Ishikawa (cell line): ENCODE measurements around the gene C6orf132.

Experiments
- CEBPB ChIP-seq: IDR thresholded peaks from 2 replicates; pipeline ENCODE4 v1.6.1; 2012
- CREB1 ChIP-seq: IDR thresholded peaks from 2 replicates; pipeline ENCODE4 v1.6.1; 2012; ENCODE audit warnings: low read depth
- RAD21 ChIP-seq: IDR thresholded peaks from 2 replicates; pipeline ENCODE4 v1.6.1; 2012; ENCODE audit warnings: low read depth
- TAF1 ChIP-seq: IDR thresholded peaks from 2 replicates; pipeline ENCODE4 v1.6.1; 2012; ENCODE audit warnings: low read depth, mild to moderate bottlenecking
- USF1 ChIP-seq: IDR thresholded peaks from 2 replicates; pipeline ENCODE4 v1.6.1; 2012
- YY1 ChIP-seq: IDR thresholded peaks from 2 replicates; pipeline ENCODE4 v1.6.1; 2012; ENCODE audit warnings: low read depth
- ZBTB7A ChIP-seq: IDR thresholded peaks from 2 replicates; pipeline ENCODE4 v1.6.1; 2012; ENCODE audit warnings: low read depth
- TF ChIP-seq, protein P1 (sequence below): IDR thresholded peaks from 2 replicates; pipeline ENCODE4 v1.6.1; 2012; ENCODE audit warnings: low read depth, mild to moderate bottlenecking

DNA sequence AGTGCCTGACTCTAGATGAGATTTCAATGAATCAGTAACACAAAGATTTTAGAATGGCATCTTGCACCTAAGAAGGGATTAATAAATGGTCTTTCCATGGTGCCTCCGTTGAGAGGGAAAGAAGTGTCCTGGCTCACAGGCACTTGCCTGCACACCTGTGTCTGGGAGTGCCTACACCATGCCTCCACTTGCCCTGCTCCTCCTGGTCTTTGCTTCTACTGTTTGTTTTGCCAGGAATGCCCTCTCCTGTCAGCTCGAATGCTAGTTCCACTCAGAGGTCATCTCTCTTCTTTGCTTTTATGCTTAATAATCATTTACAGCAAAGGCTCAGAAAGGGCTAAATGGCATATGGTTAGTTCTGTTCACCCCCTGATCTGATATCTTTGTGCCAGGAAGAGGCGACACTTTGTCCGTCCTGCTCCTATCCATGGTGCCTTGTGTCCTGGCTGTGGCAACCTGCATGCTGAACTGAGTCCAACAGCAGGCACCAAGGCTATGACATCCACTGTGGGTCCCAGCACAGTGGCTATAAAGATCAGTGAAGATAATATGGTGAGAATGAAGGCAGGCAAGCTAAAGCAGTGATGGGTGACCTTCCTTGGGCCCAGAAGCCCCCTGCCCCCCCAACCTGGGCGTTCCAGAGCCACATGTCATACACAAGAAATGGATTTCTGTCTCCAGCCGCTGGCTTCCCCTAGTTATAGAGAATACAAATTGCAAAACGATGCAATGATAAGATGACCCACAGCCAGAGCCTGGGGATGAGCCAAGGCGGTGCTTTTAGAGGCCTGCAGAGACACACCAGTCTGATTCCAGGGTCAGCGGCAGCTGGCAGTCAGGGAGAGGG lies 1.4 kb downstream of the C6orf132 start:
- TF ChIP-seq TAF1 = no peak
- TF ChIP-seq CEBPB = no peak
- no peak for TF ChIP-seq CREB1
- TF ChIP-seq USF1 = no peak
- no peak for TF ChIP-seq YY1
- no peak for TF ChIP-seq ZBTB7A
- TF ChIP-seq RAD21 = no peak
- TF ChIP-seq, protein P1, sequence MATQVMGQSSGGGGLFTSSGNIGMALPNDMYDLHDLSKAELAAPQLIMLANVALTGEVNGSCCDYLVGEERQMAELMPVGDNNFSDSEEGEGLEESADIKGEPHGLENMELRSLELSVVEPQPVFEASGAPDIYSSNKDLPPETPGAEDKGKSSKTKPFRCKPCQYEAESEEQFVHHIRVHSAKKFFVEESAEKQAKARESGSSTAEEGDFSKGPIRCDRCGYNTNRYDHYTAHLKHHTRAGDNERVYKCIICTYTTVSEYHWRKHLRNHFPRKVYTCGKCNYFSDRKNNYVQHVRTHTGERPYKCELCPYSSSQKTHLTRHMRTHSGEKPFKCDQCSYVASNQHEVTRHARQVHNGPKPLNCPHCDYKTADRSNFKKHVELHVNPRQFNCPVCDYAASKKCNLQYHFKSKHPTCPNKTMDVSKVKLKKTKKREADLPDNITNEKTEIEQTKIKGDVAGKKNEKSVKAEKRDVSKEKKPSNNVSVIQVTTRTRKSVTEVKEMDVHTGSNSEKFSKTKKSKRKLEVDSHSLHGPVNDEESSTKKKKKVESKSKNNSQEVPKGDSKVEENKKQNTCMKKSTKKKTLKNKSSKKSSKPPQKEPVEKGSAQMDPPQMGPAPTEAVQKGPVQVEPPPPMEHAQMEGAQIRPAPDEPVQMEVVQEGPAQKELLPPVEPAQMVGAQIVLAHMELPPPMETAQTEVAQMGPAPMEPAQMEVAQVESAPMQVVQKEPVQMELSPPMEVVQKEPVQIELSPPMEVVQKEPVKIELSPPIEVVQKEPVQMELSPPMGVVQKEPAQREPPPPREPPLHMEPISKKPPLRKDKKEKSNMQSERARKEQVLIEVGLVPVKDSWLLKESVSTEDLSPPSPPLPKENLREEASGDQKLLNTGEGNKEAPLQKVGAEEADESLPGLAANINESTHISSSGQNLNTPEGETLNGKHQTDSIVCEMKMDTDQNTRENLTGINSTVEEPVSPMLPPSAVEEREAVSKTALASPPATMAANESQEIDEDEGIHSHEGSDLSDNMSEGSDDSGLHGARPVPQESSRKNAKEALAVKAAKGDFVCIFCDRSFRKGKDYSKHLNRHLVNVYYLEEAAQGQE = no peak
